Neural cell (in vitro differentiated cells): Measurements from ENCODE around the gene BTBD6.

Experiments
- CTCF ChIP-seq: fragments of 450-650 bp; IDR thresholded peaks from 2 replicates; pipeline ENCODE4 v1.5.1; 2014; ENCODE audit warnings: antibody characterized with exemption, mild to moderate bottlenecking, moderate library complexity; ENCODE audit not compliant: poor library complexity, severe bottlenecking
- EP300 ChIP-seq: fragments of 450-650 bp; conservative IDR thresholded peaks from 2 replicates; pipeline ENCODE4 v1.6.1; 2014; ENCODE audit warnings: antibody characterized with exemption, mild to moderate bottlenecking, moderate library complexity; ENCODE audit not compliant: poor library complexity, severe bottlenecking
- MXI1 ChIP-seq: fragments of 450-650 bp; conservative IDR thresholded peaks from 2 replicates; pipeline ENCODE4 v1.6.1; 2014; ENCODE audit warnings: antibody characterized with exemption, mild to moderate bottlenecking; ENCODE audit not compliant: poor library complexity, severe bottlenecking
- REST ChIP-seq: IDR thresholded peaks from 2 replicates; pipeline ENCODE4 v1.6.1; 2012; ENCODE audit warnings: borderline replicate concordance
- SMC3 ChIP-seq: fragments of 450-650 bp; conservative IDR thresholded peaks from 2 replicates; pipeline ENCODE4 v1.6.1; 2014; ENCODE audit warnings: antibody characterized with exemption, mild to moderate bottlenecking, moderate library complexity; ENCODE audit not compliant: poor library complexity
- TAF1 ChIP-seq: IDR thresholded peaks from 2 replicates; pipeline ENCODE4 v1.6.1; 2012; ENCODE audit warnings: low read depth

- no peak for TF ChIP-seq CTCF
- TF ChIP-seq EP300: no peak
- TF ChIP-seq TAF1: no peak
- no peak for TF ChIP-seq MXI1
- no peak for TF ChIP-seq SMC3
- TF ChIP-seq REST: no peak
Measured at GRCh38 chr14:105227346-105227745, 21.0 kb upstream of the BTBD6 start.
